Uterine smooth muscle cell (primary cell): ENCODE results near the gene CLEC9A. TPM values are rescaled to one million over a fixed set of nuclear protein-coding genes. Genes with fewer than 3 reads are reported as not detected.

Experiments
- total RNA-seq: library from RNA; depleted of rRNA; stranded (reverse); fragments of >200 nt; gene quantifications from 2 replicates; pipeline ENCODE4 v1.2.3, GENCODE V29; 2014

CLEC9A gene
- total RNA-seq, result not detected in 2 replicates

DNA sequence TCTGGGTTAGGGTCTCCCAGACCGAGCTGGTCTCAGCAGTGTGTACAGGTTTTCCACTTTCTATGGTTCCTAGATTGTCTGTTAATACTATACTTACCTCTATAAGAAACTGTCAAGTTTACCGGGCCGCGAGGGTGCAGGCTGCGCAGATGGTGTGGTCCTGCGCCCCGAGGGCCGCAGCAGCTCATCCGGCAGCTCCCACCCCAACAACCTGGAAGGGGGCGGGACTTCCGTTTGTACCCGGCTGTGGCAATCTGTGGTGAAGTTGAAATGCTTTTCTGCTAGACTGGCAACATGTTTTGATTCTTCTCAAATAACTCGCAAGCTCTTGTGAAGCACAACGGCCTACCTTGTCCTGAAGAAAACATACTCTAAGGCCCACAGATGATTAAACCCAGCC, at the start of gene CLEC9A:
Gene CLEC9A (plus strand): TSS at position 237 of the 400 bp plus-strand sequence. CDS start 22,006 bp downstream, outside the sequence.

DNA sequence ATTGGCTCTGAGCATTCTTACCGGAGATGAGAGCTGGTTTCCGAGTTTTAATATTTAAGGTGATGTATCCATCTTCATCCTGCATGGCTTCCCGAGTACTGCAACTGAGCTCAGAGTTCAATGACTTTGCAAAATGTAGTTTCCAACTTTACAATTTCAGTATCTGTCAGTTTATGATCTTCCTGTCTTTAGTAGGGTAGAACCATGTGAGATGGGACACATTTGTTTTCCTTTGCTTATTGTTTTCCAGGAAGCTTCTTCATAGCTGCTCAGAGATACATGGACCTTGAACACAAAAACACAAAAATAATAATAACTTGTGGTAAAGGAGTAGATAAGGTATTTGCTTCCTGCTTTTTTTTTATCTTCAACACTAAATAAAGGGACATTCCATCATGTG, 31.5 kb upstream of the CLEC9A start, which contains the start of gene CLEC1B:
Gene CLEC1B (minus strand): TSS at position 106 of the 400 bp plus-strand sequence. CDS start 21 bp downstream, at position 85.

GRCh38 chr12:10098791-10099190, 68.3 kb downstream of the CLEC9A start, which contains the start of gene CLEC1A:
CLEC1A (minus strand) TSS chr12:10098985; CDS start chr12:10098922, 63 bp downstream.

Other genes starting within 250 kb of the CLEC9A start
- gene KLRF1, start 203.2 kb upstream of the CLEC9A start, total RNA-seq, result 0.25 TPM in 1 of 2 replicates, not detected in the other
- 13.9 and 15.0 TPM in 2 replicates for gene CLEC2B, start 161.3 kb upstream of the CLEC9A start, total RNA-seq
- gene KLRF2, start 149.2 kb upstream of the CLEC9A start, total RNA-seq, result not detected in 2 replicates
- not detected in 2 replicates for gene CLEC2A, start 98.3 kb upstream of the CLEC9A start, total RNA-seq
- not detected in 2 replicates for gene CLEC12A, start 59.3 kb upstream of the CLEC9A start, total RNA-seq
- not detected in 2 replicates for gene CLEC1B, start 31.6 kb upstream of the CLEC9A start, total RNA-seq
- 0.12 TPM in 1 of 2 replicates, not detected in the other for gene CLEC12B, start 20.1 kb upstream of the CLEC9A start, total RNA-seq
- not detected in 2 replicates for gene CLEC1A, start 68.3 kb downstream of the CLEC9A start, total RNA-seq
- not detected in 2 replicates for gene CLEC7A, start 99.5 kb downstream of the CLEC9A start, total RNA-seq
- gene OLR1, start 141.4 kb downstream of the CLEC9A start, total RNA-seq, result not detected in 2 replicates
- gene TMEM52B, start 148.3 kb downstream of the CLEC9A start, total RNA-seq, result not detected in 2 replicates
- gene GABARAPL1, start 182.2 kb downstream of the CLEC9A start, total RNA-seq, result 23.5 and 55.2 TPM in 2 replicates